Mesodermal cell (in vitro differentiated cells): ENCODE data around the gene PIK3R6.

Source experiments
- H3K27ac ChIP-seq: 2 replicates; pipeline ENCODE4 v1.7.0; 2013; ENCODE audit warnings: mild to moderate bottlenecking, low read depth, low read length, moderate library complexity; ENCODE audit not compliant: severe bottlenecking
- H3K36me3 ChIP-seq: 2 replicates; pipeline ENCODE4 v1.7.1; 2013; ENCODE audit warnings: mild to moderate bottlenecking, low read length, moderate library complexity; ENCODE audit not compliant: control insufficient read depth, insufficient read depth
- H3K4me1 ChIP-seq: one replicate; pipeline ENCODE4 v1.7.1; 2013; ENCODE audit warnings: mild to moderate bottlenecking, low read length; ENCODE audit not compliant: insufficient read depth, control insufficient read depth, poor library complexity, severe bottlenecking
- H3K4me3 ChIP-seq: 2 replicates; pipeline ENCODE4 v1.7.0; 2013; ENCODE audit warnings: low read length, control low read depth, mild to moderate bottlenecking; ENCODE audit not compliant: insufficient read depth, poor library complexity, severe bottlenecking; ENCODE audit errors: extremely low read depth
- H3K9me3 ChIP-seq: 2 replicates; pipeline ENCODE4 v1.7.1; 2013; ENCODE audit warnings: mild to moderate bottlenecking, low read length, moderate library complexity; ENCODE audit not compliant: control insufficient read depth
- WGBS, 2 experiments: methylation state at CpG; one replicate each; pipeline ENCODE4 v1.1.5; 2013; ENCODE audit warnings: missing lambda C conversion rate in 2 of 2; ENCODE audit not compliant: insufficient coverage in 2 of 2; 5-methylcytosine and 5-hydroxymethylcytosine counted together

Gene PIK3R6

GRCh38 chr17:8800656-8801055 is 66.8 kb downstream of the PIK3R6 start:
- no peak overlapping the region for H3K27ac ChIP-seq
- H3K4me1 ChIP-seq: no peaks in the 10 kb centered on the region
- H3K9me3 ChIP-seq: no peaks in the 10 kb centered on the region
- 63% methylated on average over 1 of the region's 2 CpGs; no CpG with 5 or more reads in 1 of the 2 experiments for WGBS, 2 experiments
- no peaks in the 10 kb centered on the region for H3K36me3 ChIP-seq
- no peak overlapping the region for H3K4me3 ChIP-seq

GRCh38 chr17:8799570-8800212 is 67.8 kb downstream of the PIK3R6 start:
- no peaks in the 10 kb centered on the region for H3K4me1 ChIP-seq
- 57 to 72% methylated on average over 9 to 11 of the region's 15 CpGs for WGBS, 2 experiments
- H3K4me3 ChIP-seq: no peak overlapping the region
- no peaks in the 10 kb centered on the region for H3K9me3 ChIP-seq
- H3K36me3 ChIP-seq: no peaks in the 10 kb centered on the region
- no peak overlapping the region for H3K27ac ChIP-seq

GRCh38 chr17:8798846-8799569 is 68.5 kb downstream of the PIK3R6 start, which contains the start of gene MFSD6L:
TSS of gene MFSD6L (minus strand) at chr17:8799365. CDS start at chr17:8799120, 245 bp downstream.
- H3K36me3 ChIP-seq: no peaks in the 10 kb centered on the region
- no peak within 1 kb of the TSS for H3K4me3 ChIP-seq
- H3K27ac ChIP-seq: no peak within 1 kb of the TSS
- WGBS, 2 experiments: 27 to 29% methylated on average over 33 to 40 of the region's 62 CpGs
- no peaks in the 10 kb centered on the region for H3K9me3 ChIP-seq
- no peaks in the 10 kb centered on the region for H3K4me1 ChIP-seq

DNA sequence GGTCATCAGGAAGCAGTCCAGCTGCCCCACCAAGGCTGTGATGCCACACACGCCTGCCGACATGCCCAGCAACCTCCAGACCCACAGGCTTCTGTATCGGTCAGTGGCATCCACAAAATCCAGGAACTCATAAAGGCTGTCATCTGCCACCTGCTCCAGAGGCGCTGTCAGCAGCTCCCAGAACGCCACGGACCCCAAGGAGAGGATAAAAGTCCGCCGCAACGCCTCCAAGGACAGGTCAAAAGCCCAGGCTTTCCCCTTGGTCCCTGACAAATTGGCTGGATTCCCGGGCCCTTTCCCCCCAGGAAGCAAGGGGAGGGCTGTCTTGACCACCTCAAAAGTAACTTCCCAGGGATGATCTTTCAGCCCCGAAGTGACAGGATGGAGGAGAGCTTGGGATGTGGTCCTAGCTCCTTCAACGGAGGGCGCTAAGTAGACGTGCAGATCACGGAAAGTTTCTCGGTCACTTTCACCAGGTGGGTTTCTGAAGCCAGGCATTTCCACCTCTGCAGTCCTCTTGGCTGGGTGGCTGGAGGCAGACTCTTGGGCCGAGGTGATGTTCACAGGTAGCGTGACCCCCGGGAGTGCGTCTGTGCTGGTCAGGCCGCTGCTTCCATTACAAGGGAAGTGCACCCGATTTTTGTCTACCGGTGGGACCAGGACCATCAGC is 69.2 kb downstream of the PIK3R6 start:
- no peak overlapping the region for H3K27ac ChIP-seq
- H3K4me1 ChIP-seq: no peaks in the 10 kb centered on the region
- no peaks in the 10 kb centered on the region for H3K36me3 ChIP-seq
- H3K4me3 ChIP-seq: no peak overlapping the region
- H3K9me3 ChIP-seq: no peaks in the 10 kb centered on the region
- WGBS, 2 experiments: 83 to 85% methylated on average over 22 to 23 of the region's 23 CpGs

- no peak overlapping the region for H3K4me3 ChIP-seq
- WGBS, 2 experiments: 87 to 88% methylated on average over 13 to 14 of the region's 14 CpGs
- no peak overlapping the region for H3K27ac ChIP-seq
These were observed 69.8 kb downstream of the PIK3R6 start for GRCh38 chr17:8797621-8798175.

GRCh38 chr17:8794636-8795035 is 72.8 kb downstream of the PIK3R6 start:
- H3K4me3 ChIP-seq: no peak overlapping the region
- no peak overlapping the region for H3K27ac ChIP-seq
- H3K4me1 ChIP-seq: no peaks in the 10 kb centered on the region
- H3K9me3 ChIP-seq: peaks cover 12% of the 10 kb centered on the region
- no peaks in the 10 kb centered on the region for H3K36me3 ChIP-seq
- WGBS, 2 experiments: 88 to 91% methylated on average over 5 of the region's 7 CpGs

More at GRCh38 chr17:8797621-8798175, 69.8 kb downstream of the PIK3R6 start:
- Histone ChIP-seq H3K4me1 (no peaks in the 10 kb centered on the region), H3K9me3 (no peaks in the 10 kb centered on the region), H3K36me3 (no peaks in the 10 kb centered on the region)

DNA sequence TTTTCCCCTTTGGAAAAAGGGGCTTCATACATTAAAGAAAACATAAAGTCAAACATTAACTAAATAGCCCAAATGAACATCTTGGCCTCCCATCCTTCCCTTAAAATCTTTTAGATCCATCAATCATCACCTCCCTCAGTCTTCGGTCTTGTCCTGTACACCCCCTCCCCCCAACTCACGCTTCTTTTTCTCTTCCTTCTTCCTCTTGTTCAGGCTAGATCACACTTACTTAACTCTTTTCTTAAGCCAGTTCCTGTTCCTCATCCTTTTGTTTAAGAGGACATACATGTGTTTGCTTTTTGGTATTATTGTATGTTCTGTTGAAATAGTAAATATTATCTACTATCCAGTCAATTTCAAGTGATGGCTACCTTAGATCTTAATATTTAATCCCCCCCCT is 73.8 kb downstream of the PIK3R6 start:
- 92% methylated on average over 1 of the region's 2 CpGs; no CpG with 5 or more reads in 1 of the 2 experiments for WGBS, 2 experiments
- H3K9me3 ChIP-seq: peaks cover 12% of the 10 kb centered on the region
- H3K27ac ChIP-seq: no peak overlapping the region

GRCh38 chr17:8792646-8793045 is 74.8 kb downstream of the PIK3R6 start:
- no peaks in the 10 kb centered on the region for H3K36me3 ChIP-seq
- H3K4me3 ChIP-seq: no peak overlapping the region
- no peak overlapping the region for H3K27ac ChIP-seq
- 93 to 100% methylated on average over 2 to 3 of the region's 6 CpGs for WGBS, 2 experiments
- no peaks in the 10 kb centered on the region for H3K4me1 ChIP-seq
- H3K9me3 ChIP-seq: peaks cover 12% of the 10 kb centered on the region

More for the DNA sequence above, 73.8 kb downstream of the PIK3R6 start:
- no peak overlapping the region for H3K4me3 ChIP-seq
- H3K36me3 ChIP-seq: no peaks in the 10 kb centered on the region
- H3K4me1 ChIP-seq: no peaks in the 10 kb centered on the region

DNA sequence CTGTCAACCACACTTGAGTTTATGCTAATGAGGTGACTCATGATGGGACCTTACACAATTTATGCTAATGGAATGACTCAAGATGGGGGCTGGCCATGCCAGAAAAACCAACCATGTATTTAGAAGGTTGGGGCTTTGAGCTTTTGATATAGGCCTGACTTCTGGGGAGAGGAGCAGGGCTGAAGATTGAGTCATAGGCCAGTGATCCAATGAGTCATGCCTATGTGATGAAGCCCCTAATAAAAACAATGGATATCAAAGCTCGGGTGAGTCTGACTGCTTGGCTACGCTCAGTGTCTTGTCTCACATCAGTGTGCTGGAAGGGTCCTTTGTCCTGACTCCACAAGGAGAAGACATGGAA is 75.6 kb downstream of the PIK3R6 start:
- Histone ChIP-seq H3K36me3 (no peaks in the 10 kb centered on the region), H3K4me3 (no peak overlapping the region), H3K9me3 (peaks cover 12% of the 10 kb centered on the region), H3K4me1 (no peaks in the 10 kb centered on the region), H3K27ac (no peak overlapping the region)
- 100% methylated on average over 2 of the region's 2 CpGs for WGBS, 2 experiments

GRCh38 chr17:8791248-8791909 is 76.1 kb downstream of the PIK3R6 start:
- no peaks in the 10 kb centered on the region for H3K36me3 ChIP-seq
- no peak overlapping the region for H3K27ac ChIP-seq
- no peaks in the 10 kb centered on the region for H3K4me1 ChIP-seq
- peaks cover 12% of the 10 kb centered on the region for H3K9me3 ChIP-seq
- H3K4me3 ChIP-seq: no peak overlapping the region
- WGBS, 2 experiments: 80 to 89% methylated on average over 1 of the region's 4 CpGs
